Uterus (tissue), 4 donors: ENCODE results near the gene USP35. TPM values are rescaled to one million over a fixed set of nuclear protein-coding genes. Genes with fewer than 3 reads are reported as not detected.
"Not testable (repeated sequence)": the region's sequence is repeated elsewhere in the genome, so short reads cannot be mapped to it uniquely, and the experiment has no call there.

Experiments
- DNase-seq, 2 donors: peaks; one replicate each; pipeline ENCODE4 v3.0.0-alpha.2; 2019 to 2020
- H3K27ac ChIP-seq, 2 donors: fragments of 200-600 bp; sonication (generic); 1 replicate in 1 of 2; 2 replicates in 1 of 2; pipeline ENCODE4 v1.5.1; 2016 to 2018
- H3K27me3 ChIP-seq, 2 donors: fragments of 200-600 bp; sonication (generic); one replicate each; pipeline ENCODE4 v1.5.1; 2018 to 2019; ENCODE audit warnings: control low read depth in 1 of 2
- H3K36me3 ChIP-seq, 2 donors: fragments of 200-600 bp; sonication (generic); one replicate each; pipeline ENCODE4 v1.5.1; 2019; ENCODE audit warnings: control low read depth in 1 of 2
- H3K4me1 ChIP-seq, 2 donors: fragments of 200-600 bp; sonication (generic); one replicate each; pipeline ENCODE4 v1.5.1; 2018 to 2019; ENCODE audit warnings: control low read depth in 1 of 2
- H3K4me3 ChIP-seq, 2 donors: fragments of 200-600 bp; sonication (generic); 1 replicate in 1 of 2; 2 replicates in 1 of 2; pipeline ENCODE4 v1.5.1; 2018 to 2019; ENCODE audit warnings: mild to moderate bottlenecking in 1 of 2
- H3K9me3 ChIP-seq, 2 donors: fragments of 200-600 bp; sonication (generic); one replicate each; pipeline ENCODE4 v1.5.1; 2019; ENCODE audit warnings: control low read depth in 1 of 2
- POLR2A ChIP-seq, 2 donors: fragments of 450-650 bp; IDR thresholded peaks; one replicate each; pipeline ENCODE4 v1.6.1; 2016; ENCODE audit warnings: antibody characterized with exemption in 2 of 2, mild to moderate bottlenecking in 1 of 2, moderate library complexity in 1 of 2
- intact Hi-C: fragments of 100-400 bp; cut with DNase I; formaldehyde crosslinking; loops from one replicate; pipeline ENCODE4 v1.15.1; 2023; ENCODE audit warnings: low total_unique reads
- total RNA-seq, 4 donors: library from RNA; depleted of rRNA in 3 of 4; stranded (reverse); fragments of >200 nt in 3 of 4; gene quantifications; one replicate each; pipeline versions ENCODE4 v1.1.0 to v1.2.4, GENCODE V29; 2014 to 2023
- TF ChIP-seq, protein P1 (sequence below), 4 experiments: fragments of 200-600 bp in 2 of 4; fragments of 450-650 bp in 2 of 4; sonication (generic) in 2 of 4; IDR thresholded peaks; one replicate each; pipeline ENCODE4 v1.5.1; 2016 to 2019; ENCODE audit warnings: antibody characterized with exemption in 4 of 4, mild to moderate bottlenecking in 2 of 4, moderate library complexity in 1 of 4
- donor health status: DM: yes; HTN: yes; CAD: no.

USP35 gene
- total RNA-seq, 4 donors from 2014 or later, result 5.4 to 25.3 (median 10.3) TPM

GRCh38 chr11:78230161-78230877 is 41.6 kb downstream of the USP35 start:
- H3K4me3 ChIP-seq, result no peak overlapping the region
- peak overlapping the region; percentile 2 to 25 for H3K27ac ChIP-seq
- no peaks in the 10 kb centered on the region for H3K36me3 ChIP-seq
- TF ChIP-seq, protein P1, sequence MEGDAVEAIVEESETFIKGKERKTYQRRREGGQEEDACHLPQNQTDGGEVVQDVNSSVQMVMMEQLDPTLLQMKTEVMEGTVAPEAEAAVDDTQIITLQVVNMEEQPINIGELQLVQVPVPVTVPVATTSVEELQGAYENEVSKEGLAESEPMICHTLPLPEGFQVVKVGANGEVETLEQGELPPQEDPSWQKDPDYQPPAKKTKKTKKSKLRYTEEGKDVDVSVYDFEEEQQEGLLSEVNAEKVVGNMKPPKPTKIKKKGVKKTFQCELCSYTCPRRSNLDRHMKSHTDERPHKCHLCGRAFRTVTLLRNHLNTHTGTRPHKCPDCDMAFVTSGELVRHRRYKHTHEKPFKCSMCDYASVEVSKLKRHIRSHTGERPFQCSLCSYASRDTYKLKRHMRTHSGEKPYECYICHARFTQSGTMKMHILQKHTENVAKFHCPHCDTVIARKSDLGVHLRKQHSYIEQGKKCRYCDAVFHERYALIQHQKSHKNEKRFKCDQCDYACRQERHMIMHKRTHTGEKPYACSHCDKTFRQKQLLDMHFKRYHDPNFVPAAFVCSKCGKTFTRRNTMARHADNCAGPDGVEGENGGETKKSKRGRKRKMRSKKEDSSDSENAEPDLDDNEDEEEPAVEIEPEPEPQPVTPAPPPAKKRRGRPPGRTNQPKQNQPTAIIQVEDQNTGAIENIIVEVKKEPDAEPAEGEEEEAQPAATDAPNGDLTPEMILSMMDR (IDR thresholded peaks at IDR 0.05), result no peak
- TF ChIP-seq POLR2A (IDR thresholded peaks at IDR 0.05), result no peak
- intact Hi-C loops, result no loop called here
- H3K27me3 ChIP-seq, result no peaks in the 10 kb centered on the region
- H3K9me3 ChIP-seq, result no peaks in the 10 kb centered on the region
- H3K4me1 ChIP-seq, result no peaks in the 10 kb centered on the region
- no peak for DNase-seq

GRCh38 chr11:78231962-78232501 is 43.3 kb downstream of the USP35 start:
- DNase-seq, result peak; percentile 57 to 75
- no peaks in the 10 kb centered on the region for H3K9me3 ChIP-seq
- peak overlapping the region; percentile 56 to 62 for H3K27ac ChIP-seq
- no peak overlapping the region for H3K4me3 ChIP-seq
- H3K36me3 ChIP-seq, result no peaks in the 10 kb centered on the region
- H3K27me3 ChIP-seq, result no peaks in the 10 kb centered on the region
- no peaks in the 10 kb centered on the region for H3K4me1 ChIP-seq
- no peak for TF ChIP-seq POLR2A (IDR thresholded peaks at IDR 0.05)
- TF ChIP-seq, protein P1 (IDR thresholded peaks at IDR 0.05), result no peak
- intact Hi-C loops, result no loop called here

- intact Hi-C loops, H3K4me1 ChIP-seq: not testable (repeated sequence)
These were observed 44.3 kb downstream of the USP35 start for GRCh38 chr11:78233046-78233445.

DNA sequence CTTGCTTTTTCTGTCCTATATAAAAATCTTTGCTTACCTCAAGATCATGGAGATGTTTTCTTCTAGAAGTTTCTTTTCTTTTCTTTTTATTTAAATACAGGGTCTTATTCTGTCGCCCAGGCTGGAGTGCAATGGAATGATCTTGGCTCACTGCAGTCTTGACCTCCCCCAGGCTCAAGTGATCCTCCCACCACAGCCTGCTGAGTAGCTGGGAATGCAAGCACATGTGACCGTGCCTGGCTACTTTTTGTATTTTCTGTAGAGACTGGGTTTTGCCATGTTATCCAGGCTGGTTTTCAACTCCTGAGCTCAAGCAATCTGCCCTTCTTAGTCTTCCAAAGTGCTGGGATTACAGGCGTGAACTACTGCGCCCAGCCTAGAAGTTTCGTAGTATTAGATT is 45.3 kb downstream of the USP35 start:
- no peak for TF ChIP-seq POLR2A (IDR thresholded peaks at IDR 0.05)
- TF ChIP-seq, protein P1 (IDR thresholded peaks at IDR 0.05), result no peak
- Histone ChIP-seq H3K27ac (peak overlapping the region in 1 of 2 donors; percentile 8), H3K27me3 (no peaks in the 10 kb centered on the region), H3K4me1 (no peaks in the 10 kb centered on the region), H3K36me3 (no peaks in the 10 kb centered on the region), H3K9me3 (no peaks in the 10 kb centered on the region), H3K4me3 (no peak overlapping the region)
- no peak for DNase-seq
- intact Hi-C loops, result no loop called here

More at GRCh38 chr11:78233046-78233445, 44.3 kb downstream of the USP35 start:
- H3K36me3 ChIP-seq, DNase-seq, H3K9me3 ChIP-seq, H3K27me3 ChIP-seq, H3K4me3 ChIP-seq: not testable (repeated sequence)
- peak overlapping the region; percentile 56 to 62 for H3K27ac ChIP-seq

GRCh38 chr11:78237293-78238046 is 48.8 kb downstream of the USP35 start:
- intact Hi-C loops, result no loop called here
- no peaks in the 10 kb centered on the region for H3K9me3 ChIP-seq

More at GRCh38 chr11:78237293-78238046, 48.8 kb downstream of the USP35 start:
- Histone ChIP-seq H3K27ac (no peak overlapping the region), H3K4me3 (no peak overlapping the region), H3K27me3 (no peaks in the 10 kb centered on the region), H3K36me3 (no peaks in the 10 kb centered on the region), H3K4me1 (no peaks in the 10 kb centered on the region)
- DNase-seq, result no peak
- TF ChIP-seq, protein P1 (IDR thresholded peaks at IDR 0.05), result no peak
- TF ChIP-seq POLR2A (IDR thresholded peaks at IDR 0.05), result no peak
